G401 (cell line): ENCODE data around the gene SLC25A24. TPM values are rescaled to one million over a fixed set of nuclear protein-coding genes. Genes with fewer than 3 reads are reported as not detected.

Experiments
- DNase-seq: peaks from one replicate; pipeline ENCODE4 v3.0.0-alpha.2; 2015; ENCODE audit warnings: low spot score
- in situ Hi-C: cut with HindIII; loops from 2 replicates; pipeline ENCODE4 v1.10.0; 2016; ENCODE audit warnings: low sequenced_read_pairs, mixed read lengths
- total RNA-seq: library from RNA; depleted of rRNA; stranded (reverse); fragments of >200 nt; shearing (Covaris generic); gene quantifications from 2 replicates; pipeline ENCODE4 v1.2.3, GENCODE V29; 2014; rRNA removed

SLC25A24 gene
- total RNA-seq, 1 experiment from 2014 or later = 81.0 TPM

DNA sequence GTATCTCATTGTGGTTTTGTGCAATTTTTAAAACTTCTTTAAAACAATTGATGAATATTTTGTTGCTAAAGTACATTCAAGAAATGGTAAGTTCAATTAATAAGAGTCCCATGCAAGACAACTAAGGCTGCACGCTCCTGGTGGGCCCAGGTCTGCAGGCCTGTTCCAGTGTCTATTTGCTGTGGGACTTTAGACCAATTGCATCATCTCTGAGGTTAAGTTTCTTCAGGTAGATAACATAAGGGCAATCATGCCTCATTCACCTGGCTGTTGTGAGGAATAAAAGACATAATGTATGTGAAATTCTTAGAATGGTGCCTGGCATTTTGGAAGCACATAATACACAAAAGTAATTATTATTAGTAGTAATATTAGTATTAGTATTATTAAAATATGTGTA is 82.9 kb downstream of the SLC25A24 start:
- DNase-seq = no peak
- in situ Hi-C loops = no loop called here

DNA sequence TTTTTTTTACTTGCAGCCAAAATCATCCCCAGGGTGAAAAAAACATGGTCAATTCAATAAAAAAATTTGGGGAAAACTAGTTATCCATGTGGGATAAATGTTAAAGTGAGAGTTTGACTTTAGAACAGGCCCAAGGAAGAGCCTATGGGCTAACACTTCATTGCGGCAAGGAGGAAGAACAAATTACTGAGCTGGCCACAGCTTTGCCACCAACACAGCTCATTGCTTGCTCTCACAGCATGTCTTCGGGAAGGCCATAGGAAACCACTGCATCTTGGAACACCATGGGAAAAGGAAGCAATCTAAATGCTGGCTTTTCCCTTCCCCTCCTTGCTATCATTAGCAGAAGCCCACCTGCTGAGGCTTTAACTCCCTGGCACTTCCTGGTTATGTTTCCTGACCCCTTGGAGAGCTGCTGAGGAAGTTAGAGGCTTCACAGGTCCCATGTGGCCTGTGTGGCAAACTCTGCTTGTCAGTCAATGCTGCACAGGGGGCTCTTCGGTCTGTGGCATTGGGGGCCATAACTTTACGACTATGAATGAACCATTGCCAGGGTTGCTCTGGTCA is 86.0 kb downstream of the SLC25A24 start:
- in situ Hi-C loops = no loop called here
- DNase-seq = no peak

DNA sequence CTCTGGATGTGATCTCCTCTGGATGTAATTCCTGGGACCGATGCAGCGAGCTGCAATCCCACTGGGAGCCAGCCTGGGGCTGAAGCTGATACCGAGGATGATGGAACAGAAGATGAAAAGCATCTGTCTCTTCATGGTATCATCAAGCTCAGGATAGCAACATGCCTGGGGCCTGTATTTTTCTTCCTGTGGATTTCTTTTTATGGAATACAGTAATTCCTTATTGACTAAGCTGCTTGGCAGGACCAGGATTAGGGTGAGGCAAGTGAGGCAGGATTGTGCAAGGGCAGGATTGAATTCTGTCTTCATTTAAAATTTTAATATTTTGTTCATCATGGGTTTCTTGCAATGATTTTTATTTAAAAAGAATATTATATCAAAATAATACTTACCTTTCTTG is 86.6 kb downstream of the SLC25A24 start:
- in situ Hi-C loops = no loop called here
- no peak for DNase-seq

DNA sequence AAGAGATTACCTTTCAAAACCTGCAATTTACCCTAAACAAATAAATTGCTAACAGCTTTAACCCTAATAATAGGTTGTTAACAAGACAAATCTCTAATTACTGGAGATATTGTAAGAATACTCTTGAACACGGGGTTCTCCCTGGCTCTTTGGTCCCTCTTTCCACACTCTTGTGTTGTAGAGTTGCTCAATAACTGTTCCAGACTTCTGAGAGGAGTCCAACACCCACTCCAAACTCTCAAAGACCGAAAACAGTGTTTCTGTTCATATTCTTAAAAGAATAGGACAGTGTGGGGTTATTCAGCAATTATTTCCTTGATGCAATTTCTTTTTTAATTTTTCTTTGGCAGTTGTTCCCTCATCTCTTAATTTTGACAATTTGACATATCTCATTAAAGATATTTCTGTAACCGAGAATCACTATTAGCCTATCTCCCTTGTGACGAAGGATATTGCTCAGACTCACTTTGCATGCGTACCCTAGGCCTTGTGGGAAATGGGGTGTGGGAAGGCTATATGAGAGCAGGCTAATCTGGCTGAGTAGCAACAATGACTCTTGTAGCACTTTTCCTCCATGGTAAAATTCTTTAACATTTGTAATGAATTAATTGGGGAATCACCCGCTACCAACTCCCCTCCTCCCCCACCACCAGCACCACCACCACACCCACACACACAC is 90.7 kb downstream of the SLC25A24 start:
- DNase-seq = no peak
- in situ Hi-C loops = no loop called here

DNA sequence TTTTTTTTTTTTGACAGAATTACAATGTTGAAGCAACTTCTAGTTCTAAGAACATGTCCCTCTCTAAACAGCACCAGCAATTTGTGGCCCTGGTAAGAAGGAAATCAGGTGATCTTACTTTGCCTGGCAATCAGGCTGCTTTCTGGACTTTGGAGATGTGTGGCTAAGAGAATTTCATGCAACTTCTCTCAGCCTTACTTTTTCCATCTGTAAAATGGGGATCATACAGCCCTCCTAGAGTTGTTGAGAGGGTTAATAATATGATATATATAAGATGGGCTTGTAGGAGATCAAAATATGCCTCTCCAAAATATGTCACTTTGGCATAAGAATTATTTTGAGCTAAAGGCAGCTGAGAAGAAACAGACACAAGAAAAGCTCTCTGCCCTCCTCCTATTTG is 92.0 kb downstream of the SLC25A24 start:
- in situ Hi-C loops = no loop called here

DNA sequence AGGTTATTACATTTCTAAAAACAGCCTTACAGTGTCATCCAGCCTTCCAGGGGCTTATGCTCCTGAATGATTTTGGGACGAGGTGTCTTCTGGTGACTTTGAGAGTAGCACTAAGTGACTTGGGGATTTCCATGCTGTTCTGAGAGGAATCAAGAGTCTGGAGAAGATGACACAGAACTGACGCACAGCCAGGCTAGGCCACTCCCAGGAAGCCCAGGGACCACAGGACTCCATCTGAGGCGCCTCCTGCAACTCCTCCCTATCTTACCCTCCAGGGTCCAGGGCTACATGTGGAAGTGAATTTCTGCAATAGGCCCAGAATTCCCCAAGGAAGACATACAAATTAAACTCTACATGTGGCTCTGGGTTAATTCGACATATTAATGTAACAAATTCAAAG is 92.5 kb downstream of the SLC25A24 start:
- in situ Hi-C loops = no loop called here
- no peak for DNase-seq

More for the DNA sequence above, 92.0 kb downstream of the SLC25A24 start:
- DNase-seq = no peak

DNA sequence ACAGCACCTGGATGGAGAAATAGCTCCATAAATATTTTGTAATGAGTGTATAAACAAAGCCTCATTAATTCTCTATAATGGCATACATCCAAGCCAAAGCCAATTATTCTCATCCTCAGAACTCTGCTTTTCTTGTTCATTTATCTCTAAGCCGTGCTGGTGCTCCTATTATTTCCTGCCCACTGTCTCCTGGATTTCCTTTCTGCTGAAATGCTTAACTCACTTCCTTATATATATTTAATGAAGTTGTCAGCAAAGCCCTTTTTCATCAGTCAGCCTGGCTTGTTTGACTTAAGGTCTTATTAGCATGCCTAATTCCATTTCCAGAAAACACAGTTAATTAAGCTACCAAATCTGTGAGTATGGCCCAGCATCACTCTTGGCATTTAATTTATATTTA is 93.4 kb downstream of the SLC25A24 start:
- no peak for DNase-seq
- in situ Hi-C loops = no loop called here

DNA sequence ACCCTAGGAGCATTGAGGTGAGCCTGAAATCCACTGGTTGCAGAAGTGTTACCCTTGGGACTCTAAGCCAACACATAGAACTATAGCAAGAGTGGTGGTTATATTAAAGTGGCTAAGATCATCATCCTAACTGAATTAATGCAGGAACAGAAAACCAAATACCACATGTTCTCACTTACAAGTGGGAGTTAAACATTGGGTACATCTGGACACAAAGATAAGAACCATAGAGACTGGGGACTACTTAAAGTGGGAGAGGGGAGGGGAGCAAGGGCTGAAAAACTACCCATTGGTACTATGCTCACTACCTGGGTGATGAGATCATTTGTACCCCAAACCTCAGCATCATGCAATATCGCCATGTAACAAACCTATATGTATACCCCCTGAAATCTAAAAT is 100.0 kb downstream of the SLC25A24 start:
- in situ Hi-C loops = no loop called here
- no peak for DNase-seq

DNA sequence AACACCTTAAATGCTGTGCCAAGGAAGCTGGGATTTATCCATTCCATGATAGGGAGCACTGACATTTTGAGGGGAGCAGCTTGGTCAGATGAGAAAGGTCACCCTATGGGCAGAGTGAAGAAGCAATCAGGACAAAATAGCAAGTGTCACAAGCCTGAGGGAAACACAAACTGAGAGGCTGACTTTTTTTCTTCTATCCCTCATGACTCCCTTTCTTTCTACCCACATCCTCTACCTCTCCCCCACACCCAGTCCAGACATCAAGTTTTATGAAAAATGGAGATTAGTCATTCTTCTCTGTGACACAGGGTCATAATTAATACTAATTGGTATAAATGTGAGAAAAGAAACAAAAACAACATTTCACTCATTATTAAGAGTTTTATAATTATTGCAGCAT is 103.1 kb downstream of the SLC25A24 start:
- in situ Hi-C loops = no loop called here
- no peak for DNase-seq

DNA sequence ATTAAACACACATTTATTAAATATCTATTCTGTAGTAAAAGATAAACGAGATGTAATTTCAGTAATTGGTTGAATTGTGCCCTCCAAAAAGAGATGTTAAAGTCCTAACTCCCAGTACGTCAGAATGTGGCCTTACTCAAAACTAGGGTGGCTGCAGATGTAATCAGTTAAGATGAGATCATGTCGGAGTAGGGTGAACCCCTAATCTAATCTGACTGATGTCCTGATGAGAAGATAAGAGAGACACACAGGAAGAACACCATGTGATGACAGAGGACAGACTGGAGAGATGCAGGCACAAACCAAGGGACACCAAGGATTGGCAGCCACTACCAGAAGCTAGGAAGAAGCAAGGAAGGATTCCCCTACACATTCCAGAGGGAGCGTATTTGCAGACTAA is 104.1 kb downstream of the SLC25A24 start:
- in situ Hi-C loops = no loop called here
- no peak for DNase-seq

DNA sequence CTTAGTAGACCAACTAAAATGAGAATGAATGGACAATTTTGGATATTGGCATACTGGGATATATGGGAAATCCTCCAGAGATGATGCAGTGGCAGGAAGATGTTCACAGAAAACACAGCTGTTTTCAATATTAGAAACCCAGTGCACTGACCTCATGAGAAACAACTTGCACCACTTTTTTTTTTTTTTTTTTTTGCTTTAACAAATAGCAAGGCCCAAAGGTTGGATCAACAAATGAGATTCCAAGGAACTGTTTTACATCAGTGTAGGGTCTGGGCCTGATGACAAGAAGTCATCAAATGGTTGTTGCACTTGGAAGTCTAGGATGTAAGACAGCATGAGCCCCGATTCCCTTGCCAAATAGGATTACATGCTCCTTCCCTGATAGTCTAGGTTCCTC is 110.7 kb downstream of the SLC25A24 start:
- DNase-seq = no peak
- in situ Hi-C loops = no loop called here

DNA sequence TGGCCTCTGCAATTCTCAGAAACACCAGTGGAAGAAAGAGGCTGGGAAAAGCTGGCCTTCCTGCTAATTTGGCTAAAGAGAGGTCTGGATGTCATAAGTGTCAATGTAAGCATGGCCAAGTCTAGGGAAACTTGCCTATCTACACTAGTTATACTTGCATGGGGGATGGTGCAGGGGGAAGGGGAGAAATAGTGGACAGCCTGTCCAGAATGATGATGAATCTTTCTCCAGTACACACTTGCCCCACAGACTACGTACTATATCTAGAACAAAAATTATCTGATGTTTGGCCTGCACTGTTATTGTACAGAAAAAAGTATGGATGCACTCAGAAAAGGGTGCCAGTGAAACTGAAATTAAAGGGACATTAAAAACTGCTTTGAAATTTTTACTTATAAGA is 114.5 kb downstream of the SLC25A24 start:
- in situ Hi-C loops = no loop called here
- no peak for DNase-seq

DNA sequence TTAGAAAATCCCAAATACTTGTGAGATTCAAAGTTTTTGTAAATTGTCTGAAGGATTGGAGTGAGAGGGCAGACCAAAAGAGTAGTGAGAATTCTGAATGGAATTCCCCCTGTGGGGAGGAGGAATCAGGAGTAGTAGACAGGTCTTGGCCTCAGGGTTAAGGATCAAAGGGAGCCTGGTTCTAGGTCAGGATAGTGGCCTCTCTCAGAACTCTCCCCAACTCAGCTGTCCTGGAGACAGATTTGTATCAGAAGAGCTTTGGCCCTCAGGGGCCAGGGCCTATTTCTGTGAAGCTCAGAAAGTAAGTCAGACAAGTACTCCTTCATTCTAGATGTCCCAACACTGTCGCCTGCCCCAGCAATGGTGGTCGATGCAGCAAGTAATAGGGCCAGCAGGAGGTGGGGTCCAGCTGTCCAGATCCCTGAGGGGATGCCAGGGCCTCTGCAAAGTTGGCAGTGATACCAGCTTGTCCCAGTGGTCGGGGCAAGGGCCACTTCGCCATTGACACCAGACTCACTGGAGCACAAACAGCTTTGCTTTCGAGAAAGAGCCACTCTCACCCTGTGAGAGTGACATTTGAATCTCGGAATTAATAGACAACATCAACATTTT is 115.2 kb downstream of the SLC25A24 start:
- in situ Hi-C loops = no loop called here
- DNase-seq = no peak

Other genes with a start within 250 kb of the SLC25A24 start
- gene VAV3, start 235.2 kb downstream of the SLC25A24 start, total RNA-seq = 0.34 TPM in 1 of 2 replicates, not detected in the other
- not detected in 2 replicates for gene NBPF4, start 43.7 kb upstream of the SLC25A24 start, total RNA-seq
- gene NBPF6, start 250.0 kb upstream of the SLC25A24 start, total RNA-seq = not detected in 2 replicates